HTERT RPE-1 (cell line): ENCODE measurements around the gene IKZF2.

Experiments used
- in situ Hi-C: fragments of 300-500 bp; cut with MboI; formaldehyde crosslinking; loops from 4 replicates; pipeline ENCODE4 v1.14.3; 2020; ENCODE audit warnings: low sequenced_read_pairs

Gene IKZF2

DNA sequence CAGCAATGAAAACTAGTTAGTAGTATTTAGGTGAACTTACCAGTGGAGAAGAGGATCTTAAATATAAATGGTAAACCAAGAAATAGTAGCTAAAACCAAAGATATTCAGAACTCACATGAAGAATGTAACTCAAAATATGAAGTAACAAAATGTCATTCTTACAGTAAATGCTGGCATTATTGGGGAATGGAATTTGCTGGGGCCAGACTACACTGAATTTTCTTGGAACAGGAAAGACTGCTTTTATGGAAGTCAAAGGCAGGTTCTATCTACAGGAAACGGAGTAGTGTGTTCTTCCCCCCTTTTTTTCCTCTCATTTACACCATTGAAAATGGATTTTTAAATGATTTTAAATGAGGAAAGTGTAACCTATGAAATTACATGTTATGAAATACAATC lies 188.7 kb downstream of the IKZF2 start:
- in situ Hi-C loops, result no loop called here

DNA sequence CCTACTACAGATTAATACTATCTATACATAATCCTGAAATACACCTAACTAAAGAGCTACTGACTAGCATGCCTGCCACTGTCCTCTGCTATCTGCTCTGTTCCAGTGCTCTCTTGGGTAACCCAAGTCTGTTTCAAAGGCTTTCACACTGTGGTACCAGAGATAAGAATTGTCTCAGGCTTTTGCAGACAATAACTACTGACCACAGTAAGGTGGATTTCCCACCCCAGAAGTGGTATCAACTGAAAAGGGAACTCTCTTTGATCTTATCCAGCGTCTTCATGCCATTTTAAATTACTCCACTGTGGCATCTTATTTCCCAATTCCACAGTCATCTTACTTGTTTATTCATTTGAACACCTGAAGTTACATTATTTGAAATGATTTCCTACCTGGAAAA lies 190.2 kb downstream of the IKZF2 start:
- in situ Hi-C loops, result no loop called here

DNA sequence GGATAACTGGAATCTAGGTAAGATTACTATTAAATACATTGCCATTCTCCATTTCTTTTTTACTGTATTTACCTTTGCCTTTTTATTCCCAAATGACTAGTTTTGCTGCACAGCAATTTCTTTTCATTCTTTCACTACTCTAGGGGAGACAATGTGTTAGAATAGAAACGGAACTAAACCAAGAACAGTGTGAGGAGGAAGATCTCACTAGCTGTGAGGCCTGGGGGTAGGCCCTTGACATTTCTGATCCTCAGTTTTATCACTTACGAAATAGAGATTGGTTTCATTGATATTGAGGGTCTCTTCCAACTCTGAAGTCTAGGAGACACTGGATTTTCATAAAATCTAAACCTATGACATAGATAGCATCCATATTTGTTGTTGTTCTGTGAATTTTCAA lies 191.1 kb downstream of the IKZF2 start:
- in situ Hi-C loops, result no loop called here

DNA sequence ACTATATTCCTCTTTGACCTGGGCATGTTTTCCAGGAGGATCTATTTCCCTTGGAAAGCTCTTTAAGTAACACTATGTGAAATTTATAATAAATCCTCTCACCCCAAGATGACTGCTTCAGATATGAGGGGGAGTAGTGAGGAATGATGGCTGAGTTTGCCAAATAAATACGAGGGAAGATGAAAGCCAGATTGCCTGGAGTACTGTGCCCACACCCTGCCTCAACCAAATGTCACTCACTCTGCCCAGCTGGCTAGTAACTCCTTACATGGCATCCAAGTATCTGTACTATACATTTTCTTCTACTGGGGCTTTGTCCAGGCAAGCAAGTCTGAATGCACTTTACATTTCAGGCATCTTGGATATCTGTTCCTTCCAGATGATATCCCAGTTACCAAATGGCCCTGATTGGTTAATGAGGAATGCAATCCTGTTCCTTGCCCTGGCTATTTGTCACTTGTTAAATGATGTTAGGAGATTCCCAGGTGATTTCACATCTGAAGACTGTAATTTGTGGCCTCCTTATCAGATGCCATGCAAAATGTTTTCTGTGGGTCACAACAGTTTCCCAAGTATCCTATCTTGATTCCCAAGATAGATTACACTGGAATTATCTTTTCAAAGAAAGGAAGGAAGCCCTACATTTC lies 191.8 kb downstream of the IKZF2 start:
- in situ Hi-C loops, result no loop called here

DNA sequence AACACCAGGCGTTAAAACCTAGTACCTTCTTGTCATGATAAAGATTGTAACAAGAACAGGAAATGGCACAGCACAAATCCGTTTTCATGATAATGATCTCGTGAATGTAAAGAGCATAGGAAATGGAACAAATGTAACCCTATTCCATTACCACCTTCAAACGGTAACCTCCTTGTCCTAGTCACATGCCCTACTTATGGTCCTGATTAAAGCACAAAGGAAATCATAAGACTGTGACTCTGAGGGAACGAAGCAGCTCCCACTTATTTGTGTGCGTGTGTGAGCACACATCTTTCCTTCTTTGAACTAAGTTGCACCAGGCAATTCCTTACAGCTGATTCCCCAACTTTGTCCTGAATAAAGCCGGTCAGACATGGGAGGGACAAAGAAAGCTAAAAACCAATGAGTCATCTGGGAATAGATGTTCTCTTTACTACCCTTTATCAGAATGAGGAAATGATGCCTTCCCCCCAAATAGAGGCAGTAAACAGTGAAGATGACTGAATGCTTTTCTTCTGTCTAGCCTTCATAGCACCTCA lies 192.6 kb downstream of the IKZF2 start:
- in situ Hi-C loops, result no loop called here

DNA sequence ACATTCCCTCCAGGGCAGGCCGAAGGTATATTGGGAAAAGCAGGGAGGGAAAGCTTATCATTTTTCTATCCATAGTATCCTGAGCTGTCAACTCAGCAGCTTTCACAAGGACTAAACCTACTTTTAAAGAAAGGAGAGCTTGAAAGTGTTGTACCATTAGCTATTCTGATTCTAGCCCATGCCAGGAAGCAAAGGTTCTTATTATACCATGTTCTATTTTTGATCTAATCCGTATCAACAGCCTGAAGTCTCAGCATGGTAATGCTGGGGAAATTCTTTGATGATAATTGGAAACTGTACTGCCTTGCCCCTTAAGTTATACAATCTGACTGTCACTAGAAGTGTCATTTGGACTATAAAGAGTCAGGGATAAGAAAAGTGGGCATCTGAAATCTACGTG lies 193.3 kb downstream of the IKZF2 start:
- in situ Hi-C loops, result no loop called here

DNA sequence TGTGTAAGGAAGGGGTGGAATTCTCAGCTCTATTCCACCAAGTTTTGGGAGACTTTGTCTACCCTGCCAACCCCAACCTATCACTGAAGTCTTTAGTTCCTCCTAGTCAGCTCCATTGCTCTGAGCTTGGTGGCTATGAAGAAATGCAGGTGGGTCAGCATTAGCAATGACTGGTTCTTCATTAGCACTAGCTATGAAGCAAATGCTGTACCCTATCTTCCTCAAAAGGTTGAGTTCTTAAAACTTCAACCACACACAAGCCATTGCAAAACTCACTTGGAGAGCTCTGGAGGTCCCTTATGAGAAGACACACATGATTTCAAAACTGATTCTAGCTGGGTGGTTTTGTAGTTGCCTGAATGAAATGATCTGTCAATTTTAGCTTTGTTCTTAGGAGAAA lies 193.8 kb downstream of the IKZF2 start:
- in situ Hi-C loops, result no loop called here

DNA sequence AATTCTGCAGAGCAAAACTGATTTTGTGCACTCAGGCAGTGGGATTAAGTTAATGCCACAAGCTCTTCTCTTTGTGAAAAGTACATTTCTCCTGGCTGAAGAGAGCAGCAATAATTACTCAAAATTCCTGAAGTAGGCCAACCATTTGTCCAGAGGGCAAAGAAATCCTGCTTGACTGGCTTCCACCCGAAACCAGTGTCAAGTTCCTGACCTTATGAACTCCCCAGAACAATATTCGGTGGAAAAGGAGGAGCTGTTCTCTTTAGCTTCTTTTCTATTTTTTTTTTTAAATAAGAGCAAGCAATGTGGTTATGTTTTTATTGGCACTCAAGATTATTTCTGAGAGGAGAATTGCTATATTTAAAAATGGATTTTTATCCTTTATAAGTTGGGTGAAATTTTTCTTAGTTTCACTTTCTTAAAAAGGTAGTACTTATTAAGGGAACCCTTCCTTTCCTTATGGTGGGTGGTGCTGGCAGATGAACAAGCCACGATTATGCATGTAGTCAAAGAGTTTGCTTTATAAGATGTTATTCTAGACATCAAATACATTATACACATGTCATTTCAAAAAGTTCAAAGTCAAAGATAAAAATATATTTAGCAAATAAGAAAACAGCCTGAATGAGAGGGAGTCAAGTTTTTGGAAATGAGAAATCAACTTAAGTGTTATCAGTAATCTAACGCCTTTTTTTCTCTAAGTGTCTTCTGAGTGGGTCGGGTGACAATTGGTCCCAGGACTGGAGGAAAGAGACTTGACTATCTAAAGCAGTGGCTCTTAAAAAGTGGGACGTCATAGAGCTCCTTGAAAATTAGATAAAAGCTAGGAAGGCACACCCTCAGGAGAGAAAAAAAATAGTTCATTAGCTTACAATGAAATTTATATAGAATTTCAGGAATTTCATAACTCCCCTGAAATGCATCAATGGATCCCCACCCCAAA lies 194.5 kb downstream of the IKZF2 start:
- in situ Hi-C loops, result no loop called here

DNA sequence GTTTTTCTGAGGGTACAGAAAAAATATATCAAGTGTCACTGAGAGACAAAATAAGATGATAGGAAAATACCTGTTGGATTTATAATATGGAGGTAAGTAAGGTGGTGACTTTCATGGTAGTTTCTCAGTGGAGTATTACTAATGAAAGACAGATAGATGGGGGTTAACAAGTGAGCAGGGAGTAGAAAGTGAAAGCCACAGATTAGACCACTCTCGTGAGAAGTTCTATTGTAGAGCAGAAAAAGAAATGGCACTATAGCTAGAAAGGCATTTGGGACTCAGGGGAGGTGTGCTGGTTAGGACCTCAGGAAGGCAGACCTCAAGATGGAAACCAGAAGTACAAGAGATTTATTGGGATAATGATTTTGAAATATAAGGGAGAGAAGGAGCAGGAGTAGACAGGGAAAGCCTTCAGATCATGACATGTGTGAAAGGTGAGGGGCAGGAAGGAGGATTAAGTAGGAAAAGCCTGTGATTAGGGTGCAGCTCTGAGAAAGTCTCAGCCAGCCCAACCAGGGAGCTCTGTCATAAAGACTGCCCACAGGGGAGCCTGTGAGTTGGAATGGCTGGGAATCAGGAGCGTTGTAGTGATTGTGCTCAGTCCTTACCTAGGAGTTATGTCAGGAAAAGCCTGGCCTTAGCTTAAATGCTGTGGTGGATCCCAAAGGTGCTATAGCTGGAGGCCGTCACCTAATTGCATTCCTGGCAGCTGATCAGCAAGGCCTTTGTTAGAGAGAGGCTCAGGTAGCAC lies 198.1 kb downstream of the IKZF2 start:
- in situ Hi-C loops, result no loop called here

DNA sequence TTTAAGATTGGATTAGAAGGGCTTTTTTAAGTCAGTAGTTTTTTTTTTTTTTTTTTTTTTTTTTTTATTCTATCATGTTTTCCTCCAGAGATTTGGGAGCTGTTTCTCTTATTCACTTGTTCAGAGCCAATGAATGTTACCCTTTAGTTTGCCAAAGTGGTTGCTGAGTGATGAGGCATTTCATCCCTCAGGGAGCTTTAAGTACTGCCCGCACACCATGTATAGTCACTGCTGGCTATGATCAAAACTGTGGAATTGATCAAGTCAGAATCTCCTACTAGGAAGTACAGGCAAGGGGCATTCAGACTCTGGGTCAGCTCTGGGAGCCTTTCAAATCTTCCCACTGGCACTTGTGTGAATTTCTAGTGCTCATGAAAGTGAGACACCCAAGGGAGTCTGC lies 201.6 kb downstream of the IKZF2 start:
- in situ Hi-C loops, result no loop called here
